IMR-90 (cell line): ENCODE results near the gene ELP4. TPM values are rescaled to one million over a fixed set of nuclear protein-coding genes. Genes with fewer than 3 reads are reported as not detected.

Experiments used
- ATAC-seq: fragments of 200-7000 bp; cut with Tn5 transposase; 2 replicates; pipeline ENCODE4 v1.9.1; 2020; ENCODE audit warnings: low read depth, mild to moderate bottlenecking, moderate library complexity
- BruUV-seq: library from RNA; stranded (reverse); fragments of 400-500 nt; replicated peaks from 2 replicates; lab custom pipeline; 2021; lab: Mats Ljungman, UMichigan
- CTCF ChIA-PET: fragments of 300-600 bp; formaldehyde crosslinking; extraction: SDS; loops from one replicate; lab custom pipeline; 2021; ENCODE audit warnings: antibody characterized with exemption; lab: Yijun Ruan, JAX
- POLR2A ChIA-PET: fragments of 300-600 bp; sonication (Branson Sonifier 250); formaldehyde crosslinking; loops from one replicate; lab custom pipeline; 2022; ENCODE audit warnings: antibody characterized with exemption; ENCODE audit not compliant: unreplicated experiment; lab: Charles Lee
- DNase-seq: peaks from one replicate; pipeline ENCODE4 v3.0.0; 2013
- H2AFZ ChIP-seq: replicated peaks from 2 replicates; pipeline ENCODE3; 2013; ENCODE audit warnings: low read length, mild to moderate bottlenecking; ENCODE audit not compliant: poor library complexity
- H2AK5ac ChIP-seq: 2 replicates; pipeline ENCODE4 v1.6.1; 2013; ENCODE audit warnings: low read depth, low read length, inconsistent platforms
- H2AK9ac ChIP-seq: replicated peaks from 2 replicates; pipeline ENCODE3; 2013; ENCODE audit warnings: mild to moderate bottlenecking, low read depth, low read length, moderate library complexity; ENCODE audit not compliant: poor library complexity
- H2BK120ac ChIP-seq: 2 replicates; pipeline ENCODE4 v1.6.1; 2013; ENCODE audit warnings: low read depth, low read length, inconsistent platforms
- H2BK15ac ChIP-seq: 3 replicates; pipeline ENCODE4 v1.6.1; 2013; ENCODE audit warnings: low read depth, low read length, inconsistent platforms
- H2BK20ac ChIP-seq: 2 replicates; pipeline ENCODE4 v1.6.1; 2013; ENCODE audit warnings: low read depth, mild to moderate bottlenecking, inconsistent platforms, low read length, moderate library complexity
- H2BK5ac ChIP-seq: 2 replicates; pipeline ENCODE4 v1.6.1; 2013; ENCODE audit warnings: mild to moderate bottlenecking, low read depth, low read length, inconsistent platforms; ENCODE audit not compliant: poor library complexity, severe bottlenecking
- H3K14ac ChIP-seq: replicated peaks from 2 replicates; pipeline ENCODE4 v1.6.1; 2013; ENCODE audit warnings: low read depth, low read length, inconsistent platforms
- H3K18ac ChIP-seq: 2 replicates; pipeline ENCODE4 v1.6.1; 2013; ENCODE audit warnings: low read depth, low read length, control low read depth
- H3K23ac ChIP-seq: 2 replicates; pipeline ENCODE4 v1.6.1; 2013; ENCODE audit warnings: low read depth, low read length, inconsistent platforms
- H3K27ac ChIP-seq: 2 replicates; pipeline ENCODE4 v1.5.1; 2013; ENCODE audit warnings: mild to moderate bottlenecking, control low read depth, low read length; ENCODE audit not compliant: insufficient read depth
- H3K27me3 ChIP-seq: 2 replicates; pipeline ENCODE4 v1.6.1; 2013; ENCODE audit warnings: low read length; ENCODE audit not compliant: control insufficient read depth, insufficient read depth
- H3K36me3 ChIP-seq: 2 replicates; pipeline ENCODE4 v1.6.1; 2013; ENCODE audit warnings: low read length, mixed read lengths; ENCODE audit not compliant: control insufficient read depth, insufficient read depth
- H3K4ac ChIP-seq: 2 replicates; pipeline ENCODE4 v1.6.1; 2013; ENCODE audit warnings: low read depth, low read length, inconsistent platforms
- H3K4me1 ChIP-seq: 2 replicates; pipeline ENCODE4 v1.6.1; 2013; ENCODE audit warnings: low read length, mixed read lengths; ENCODE audit not compliant: control insufficient read depth, insufficient read depth
- H3K4me2 ChIP-seq: 2 replicates; pipeline ENCODE4 v1.6.1; 2013; ENCODE audit warnings: low read depth, mild to moderate bottlenecking, control low read depth, low read length, moderate library complexity
- H3K4me3 ChIP-seq: 2 replicates; pipeline ENCODE4 v1.5.1; 2013; ENCODE audit warnings: low read depth, mild to moderate bottlenecking, control low read depth, low read length, moderate library complexity; ENCODE audit not compliant: insufficient read depth
- H3K56ac ChIP-seq: 2 replicates; pipeline ENCODE4 v1.6.1; 2013; ENCODE audit warnings: low read length, inconsistent platforms; ENCODE audit not compliant: insufficient read depth; ENCODE audit errors: extremely low read depth
- H3K79me1 ChIP-seq, 2 experiments: 2 replicates each; pipeline ENCODE4 v1.6.1; 2013; ENCODE audit warnings: low read length in 2 of 2, inconsistent platforms in 1 of 2, low read depth in 1 of 2
- H3K9ac ChIP-seq: 2 replicates; pipeline ENCODE4 v1.6.1; 2013; ENCODE audit warnings: low read depth, low read length, control low read depth
- H3K9me1 ChIP-seq: 2 replicates; pipeline ENCODE4 v1.6.1; 2013; ENCODE audit warnings: low read length, inconsistent platforms; ENCODE audit not compliant: insufficient read depth
- H3K9me3 ChIP-seq: 2 replicates; pipeline ENCODE4 v1.6.1; 2013; ENCODE audit warnings: low read length; ENCODE audit not compliant: control insufficient read depth, insufficient read depth
- H4K20me1 ChIP-seq: 2 replicates; pipeline ENCODE4 v1.6.1; 2013; ENCODE audit warnings: low read length, inconsistent platforms; ENCODE audit not compliant: insufficient read depth
- H4K5ac ChIP-seq: 2 replicates; pipeline ENCODE4 v1.6.1; 2013; ENCODE audit warnings: mild to moderate bottlenecking, low read depth, low read length, control low read depth
- H4K8ac ChIP-seq, 2 experiments: 2 replicates each; pipeline ENCODE4 v1.6.1; 2013; ENCODE audit warnings: low read depth in 2 of 2, low read length in 2 of 2, control low read depth in 1 of 2, inconsistent platforms in 1 of 2
- H4K91ac ChIP-seq: 2 replicates; pipeline ENCODE4 v1.6.1; 2013; ENCODE audit warnings: low read depth, low read length, inconsistent platforms; ENCODE audit not compliant: insufficient read depth
- BHLHE40 ChIP-seq: fragments of 150-350 bp; IDR thresholded peaks from 2 replicates; pipeline ENCODE4 v1.6.1; 2016; ENCODE audit warnings: mild to moderate bottlenecking, low read depth, low read length
- CEBPB ChIP-seq: IDR thresholded peaks from 2 replicates; pipeline ENCODE4 v1.6.1; 2012; ENCODE audit warnings: low read depth, low read length, improper control_type of control experiment
- CHD1 ChIP-seq: IDR thresholded peaks from 2 replicates; pipeline ENCODE4 v1.6.1; 2012; ENCODE audit warnings: low read depth, low read length, improper control_type of control experiment
- FOS ChIP-seq: fragments of 150-350 bp; IDR thresholded peaks from 2 replicates; pipeline ENCODE4 v1.6.1; 2016; ENCODE audit warnings: low read depth, low read length
- MAFK ChIP-seq: IDR thresholded peaks from 2 replicates; pipeline ENCODE4 v1.6.1; 2012; ENCODE audit warnings: low read depth, low read length, improper control_type of control experiment
- MAZ ChIP-seq: IDR thresholded peaks from 2 replicates; pipeline ENCODE4 v1.6.1; 2012; ENCODE audit warnings: low read depth, mild to moderate bottlenecking, low read length, improper control_type of control experiment, moderate library complexity, borderline replicate concordance
- MXI1 ChIP-seq: IDR thresholded peaks from 2 replicates; pipeline ENCODE4 v1.6.1; 2012; ENCODE audit warnings: low read depth, mild to moderate bottlenecking, low read length, moderate library complexity, borderline replicate concordance
- NFE2L2 ChIP-seq: fragments of 150-350 bp; IDR thresholded peaks from 2 replicates; pipeline ENCODE4 v1.6.1; 2016; ENCODE audit warnings: low read depth, mild to moderate bottlenecking, low read length
- POLR2A ChIP-seq: IDR thresholded peaks from 2 replicates; pipeline ENCODE4 v1.6.1; 2012; ENCODE audit warnings: mild to moderate bottlenecking, low read depth, low read length
- RAD21 ChIP-seq: IDR thresholded peaks from 2 replicates; pipeline ENCODE4 v1.6.1; 2012; ENCODE audit warnings: low read length, improper control_type of control experiment
- RCOR1 ChIP-seq: IDR thresholded peaks from 2 replicates; pipeline ENCODE4 v1.6.1; 2012; ENCODE audit warnings: mild to moderate bottlenecking, low read length, improper control_type of control experiment; ENCODE audit not compliant: insufficient replicate concordance
- RFX5 ChIP-seq: IDR thresholded peaks from 2 replicates; pipeline ENCODE4 v1.8.0; 2012; ENCODE audit warnings: low read depth, mild to moderate bottlenecking, low read length, moderate library complexity
- SMC3 ChIP-seq: fragments of 150-350 bp; IDR thresholded peaks from 2 replicates; pipeline ENCODE4 v1.6.1; 2016; ENCODE audit warnings: low read depth, mild to moderate bottlenecking, antibody characterized with exemption, low read length, moderate library complexity
- WGBS, 2 experiments: methylation state at CpG; one replicate each; pipeline versions ENCODE4 v1.1.5 to v1.1.7; 2013; ENCODE audit warnings: missing lambda C conversion rate in 2 of 2; ENCODE audit not compliant: insufficient read length in 1 of 2; ENCODE audit errors: extremely low coverage in 2 of 2; 5-methylcytosine and 5-hydroxymethylcytosine counted together
- dilution Hi-C: fragments of 300-500 bp; cut with HindIII; formaldehyde crosslinking; loops from one replicate; pipeline ENCODE4 v1.14.3; 2018; ENCODE audit warnings: low sequenced_read_pairs; ENCODE audit not compliant: unreplicated experiment
- in situ Hi-C: fragments of 300-500 bp; cut with MboI; formaldehyde crosslinking; loops from 3 replicates; pipeline ENCODE4 v1.14.3; 2019; ENCODE audit warnings: low sequenced_read_pairs, inconsistent platforms, mixed read lengths
- intact Hi-C: fragments of 100-400 bp; cut with micrococcal nuclease; formaldehyde crosslinking; loops from 2 replicates; pipeline ENCODE4 v1.10.0; 2022
- polyA plus RNA-seq, 3 experiments: library from polyadenylated mRNA; depleted of rRNA; stranded (reverse); fragments of >200 nt; gene quantifications; 2 replicates each; pipeline ENCODE4 v1.2.3, GENCODE V29; 2012; ENCODE audit warnings: low replicate concordance in 1 of 3
- total RNA-seq: library from RNA; depleted of rRNA; stranded (reverse); fragments of >200 nt; gene quantifications from 2 replicates; pipeline ENCODE4 v1.2.3, GENCODE V29; 2012
- TF ChIP-seq, protein P1 (sequence below): conservative IDR thresholded peaks from 2 replicates; pipeline ENCODE4 v1.5.1; 2012; ENCODE audit warnings: mild to moderate bottlenecking, low read depth, low read length, improper control_type of control experiment
- TF ChIP-seq, protein P2 (sequence below): fragments of 150-350 bp; IDR thresholded peaks from 2 replicates; pipeline ENCODE4 v1.6.1; 2017; ENCODE audit warnings: mild to moderate bottlenecking, antibody characterized with exemption, low read length, low read depth
- TF ChIP-seq, protein P3 (sequence below): fragments of 150-350 bp; IDR thresholded peaks from 2 replicates; pipeline ENCODE4 v1.6.1; 2016; ENCODE audit warnings: low read depth, mild to moderate bottlenecking, low read length, moderate library complexity, borderline replicate concordance

Gene ELP4
- total and polyA plus RNA-seq, 2 of the 4 experiments (the other 2 are of a cell fraction) = 8.4 to 20.4 TPM

DNA sequence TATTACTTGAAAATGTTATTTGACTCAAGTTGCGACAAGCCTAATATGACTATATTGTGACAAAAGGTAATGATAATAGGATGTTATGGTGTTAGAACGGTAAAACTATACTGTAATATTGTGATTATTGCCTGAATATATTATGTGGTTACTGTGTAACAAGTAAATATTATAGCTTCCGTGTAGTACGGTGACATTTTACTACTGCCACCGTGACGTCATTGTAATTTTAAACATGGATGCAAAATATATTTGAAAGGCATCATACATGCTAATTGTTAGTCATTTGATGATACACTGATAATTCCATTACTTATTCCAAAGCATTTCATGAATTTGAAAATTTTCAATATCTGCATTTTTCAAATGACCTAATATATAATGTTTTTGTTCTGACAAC, 2.5 kb downstream of the ELP4 start:
- ATAC-seq = no peak
- Histone ChIP-seq H2AFZ (no peak overlapping the region), H3K56ac (no peak overlapping the region), H3K23ac (no peak overlapping the region), H2AK9ac (no peak overlapping the region), H4K91ac (no peak overlapping the region), H3K4me1 (no peaks in the 10 kb centered on the region), H4K20me1 (no peaks in the 10 kb centered on the region), H2BK120ac (no peak overlapping the region), H3K9me3 (no peaks in the 10 kb centered on the region), H3K4me2 (no peak overlapping the region), H2BK5ac (no peak overlapping the region), H3K36me3 (no peaks in the 10 kb centered on the region), H3K4ac (no peak overlapping the region), H3K27me3 (no peaks in the 10 kb centered on the region), H2BK15ac (no peak overlapping the region), H3K4me3 (no peak overlapping the region), H3K14ac (no peak overlapping the region), H3K9ac (no peak overlapping the region), H2AK5ac (no peak overlapping the region), H3K27ac (no peak overlapping the region), H4K5ac (no peak overlapping the region), H3K18ac (no peak overlapping the region), H3K79me1 (peaks cover 10 to 18% of the 10 kb centered on the region in 2 experiments), H2BK20ac (no peak overlapping the region), H3K9me1 (0 out of 2 replicates have a peak, but pooled peaks cover 3% of the 10 kb centered on the region), H4K8ac (no peak overlapping the region)
- no peak for DNase-seq
- WGBS, 2 experiments = no CpG with 5 or more reads among the region's 6 CpGs
- no TSS peak for BruUV-seq
- in situ Hi-C loops (no loop called here), dilution Hi-C loops (no loop called here), intact Hi-C loops (no loop called here)
- CTCF ChIA-PET = no interaction called here
- TF ChIP-seq RFX5 (no peak), FOS (no peak), RAD21 (no peak), SMC3 (no peak), MAZ (no peak), NFE2L2 (no peak), MAFK (no peak), CHD1 (no peak), RCOR1 (no peak), CEBPB (no peak), BHLHE40 (no peak), MXI1 (no peak), POLR2A (no peak)
- TF ChIP-seq, protein P1, sequence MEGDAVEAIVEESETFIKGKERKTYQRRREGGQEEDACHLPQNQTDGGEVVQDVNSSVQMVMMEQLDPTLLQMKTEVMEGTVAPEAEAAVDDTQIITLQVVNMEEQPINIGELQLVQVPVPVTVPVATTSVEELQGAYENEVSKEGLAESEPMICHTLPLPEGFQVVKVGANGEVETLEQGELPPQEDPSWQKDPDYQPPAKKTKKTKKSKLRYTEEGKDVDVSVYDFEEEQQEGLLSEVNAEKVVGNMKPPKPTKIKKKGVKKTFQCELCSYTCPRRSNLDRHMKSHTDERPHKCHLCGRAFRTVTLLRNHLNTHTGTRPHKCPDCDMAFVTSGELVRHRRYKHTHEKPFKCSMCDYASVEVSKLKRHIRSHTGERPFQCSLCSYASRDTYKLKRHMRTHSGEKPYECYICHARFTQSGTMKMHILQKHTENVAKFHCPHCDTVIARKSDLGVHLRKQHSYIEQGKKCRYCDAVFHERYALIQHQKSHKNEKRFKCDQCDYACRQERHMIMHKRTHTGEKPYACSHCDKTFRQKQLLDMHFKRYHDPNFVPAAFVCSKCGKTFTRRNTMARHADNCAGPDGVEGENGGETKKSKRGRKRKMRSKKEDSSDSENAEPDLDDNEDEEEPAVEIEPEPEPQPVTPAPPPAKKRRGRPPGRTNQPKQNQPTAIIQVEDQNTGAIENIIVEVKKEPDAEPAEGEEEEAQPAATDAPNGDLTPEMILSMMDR = no peak
- TF ChIP-seq, protein P2, sequence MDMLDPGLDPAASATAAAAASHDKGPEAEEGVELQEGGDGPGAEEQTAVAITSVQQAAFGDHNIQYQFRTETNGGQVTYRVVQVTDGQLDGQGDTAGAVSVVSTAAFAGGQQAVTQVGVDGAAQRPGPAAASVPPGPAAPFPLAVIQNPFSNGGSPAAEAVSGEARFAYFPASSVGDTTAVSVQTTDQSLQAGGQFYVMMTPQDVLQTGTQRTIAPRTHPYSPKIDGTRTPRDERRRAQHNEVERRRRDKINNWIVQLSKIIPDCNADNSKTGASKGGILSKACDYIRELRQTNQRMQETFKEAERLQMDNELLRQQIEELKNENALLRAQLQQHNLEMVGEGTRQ = no peak
- TF ChIP-seq, protein P3, sequence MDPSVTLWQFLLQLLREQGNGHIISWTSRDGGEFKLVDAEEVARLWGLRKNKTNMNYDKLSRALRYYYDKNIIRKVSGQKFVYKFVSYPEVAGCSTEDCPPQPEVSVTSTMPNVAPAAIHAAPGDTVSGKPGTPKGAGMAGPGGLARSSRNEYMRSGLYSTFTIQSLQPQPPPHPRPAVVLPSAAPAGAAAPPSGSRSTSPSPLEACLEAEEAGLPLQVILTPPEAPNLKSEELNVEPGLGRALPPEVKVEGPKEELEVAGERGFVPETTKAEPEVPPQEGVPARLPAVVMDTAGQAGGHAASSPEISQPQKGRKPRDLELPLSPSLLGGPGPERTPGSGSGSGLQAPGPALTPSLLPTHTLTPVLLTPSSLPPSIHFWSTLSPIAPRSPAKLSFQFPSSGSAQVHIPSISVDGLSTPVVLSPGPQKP = no peak
- POLR2A ChIA-PET = no interaction called here
